HEK293 (cell line): ENCODE data around the gene ZBED1.

Source experiments
- CTCF ChIA-PET: fragments of 350-600 bp; formaldehyde crosslinking; extraction: SDS; loops from one replicate; lab custom pipeline; 2021; ENCODE audit warnings: antibody characterized with exemption; lab: Yijun Ruan, JAX
- POLR2A ChIA-PET: fragments of 300-600 bp; formaldehyde crosslinking; extraction: SDS; loops from one replicate; lab custom pipeline; 2020; ENCODE audit warnings: antibody characterized with exemption, inconsistent platforms; lab: Yijun Ruan, JAX
- H3K27ac ChIP-seq: fragments of 200-500 bp; sonication (Bioruptor generic); 2 replicates; pipeline ENCODE4 v1.5.1; 2014; ENCODE audit warnings: low read depth, low read length, control low read depth, inconsistent platforms; ENCODE audit errors: extremely low read depth
- H3K36me3 ChIP-seq, 2 experiments: fragments of 200-500 bp in 1 of 2; sonication (Bioruptor generic) in 1 of 2; 1 replicate in 1 of 2; 2 replicates in 1 of 2; pipeline ENCODE4 v1.5.1; 2014 to 2017; ENCODE audit warnings: inconsistent platforms in 2 of 2, low read length in 2 of 2; ENCODE audit not compliant: control insufficient read depth in 2 of 2, insufficient read depth in 1 of 2
- H3K4me1 ChIP-seq: fragments of 200-500 bp; sonication (Bioruptor generic); 2 replicates; pipeline ENCODE4 v1.5.1; 2014; ENCODE audit warnings: mild to moderate bottlenecking, low read length, inconsistent platforms; ENCODE audit not compliant: control insufficient read depth, insufficient read depth
- H3K4me3 ChIP-seq: 2 replicates; pipeline ENCODE4 v1.5.1; 2011; ENCODE audit warnings: low read depth, mild to moderate bottlenecking, control low read depth, low read length, moderate library complexity
- H3K9me3 ChIP-seq: fragments of 200-500 bp; sonication (Bioruptor generic); 2 replicates; pipeline ENCODE4 v1.5.1; 2014; ENCODE audit warnings: low read depth, low read length, inconsistent platforms; ENCODE audit not compliant: control insufficient read depth, insufficient read depth
- BCL6B ChIP-seq: fragments of 450-650 bp; formaldehyde crosslinking; IDR thresholded peaks from 2 replicates; pipeline ENCODE4 v1.5.1; 2017; ENCODE audit warnings: missing biosample characterization, missing genetic modification characterization
- EGR2 ChIP-seq: fragments of 450-650 bp; formaldehyde crosslinking; IDR thresholded peaks from 2 replicates; pipeline ENCODE4 v1.5.1; 2016; ENCODE audit warnings: low read depth, missing biosample characterization, missing genetic modification characterization
- ELK4 ChIP-seq: IDR thresholded peaks from 2 replicates; pipeline ENCODE4 v1.6.1; 2011; ENCODE audit warnings: mild to moderate bottlenecking, low read depth, low read length, borderline replicate concordance
- SCRT1 ChIP-seq: fragments of 450-650 bp; formaldehyde crosslinking; IDR thresholded peaks from 2 replicates; pipeline ENCODE4 v1.5.1; 2016; ENCODE audit warnings: missing biosample characterization, missing genetic modification characterization, borderline replicate concordance
- ZBTB49 ChIP-seq: fragments of 450-650 bp; formaldehyde crosslinking; IDR thresholded peaks from 2 replicates; pipeline ENCODE4 v1.5.1; 2016; ENCODE audit warnings: missing biosample characterization, missing genetic modification characterization, low read depth
- ZBTB7A ChIP-seq: fragments of 450-650 bp; formaldehyde crosslinking; IDR thresholded peaks from 2 replicates; pipeline ENCODE4 v1.5.1; 2016; ENCODE audit warnings: low read depth, missing biosample characterization, missing genetic modification characterization
- ZFHX2 ChIP-seq: fragments of 450-650 bp; formaldehyde crosslinking; conservative IDR thresholded peaks from 2 replicates; pipeline ENCODE4 v1.5.1; 2016; ENCODE audit warnings: missing biosample characterization, missing genetic modification characterization
- ZFP37 ChIP-seq: fragments of 450-650 bp; formaldehyde crosslinking; IDR thresholded peaks from 2 replicates; pipeline ENCODE4 v1.5.1; 2016; ENCODE audit warnings: missing biosample characterization, missing genetic modification characterization
- ZFP69B ChIP-seq: fragments of 450-650 bp; formaldehyde crosslinking; IDR thresholded peaks from 2 replicates; pipeline ENCODE4 v1.5.1; 2016; ENCODE audit warnings: missing biosample characterization, missing genetic modification characterization
- ZNF138 ChIP-seq: fragments of 450-650 bp; formaldehyde crosslinking; IDR thresholded peaks from 2 replicates; pipeline ENCODE4 v1.5.1; 2016; ENCODE audit warnings: missing biosample characterization, missing genetic modification characterization, borderline replicate concordance
- ZNF169 ChIP-seq: fragments of 450-650 bp; formaldehyde crosslinking; IDR thresholded peaks from 2 replicates; pipeline ENCODE4 v1.5.1; 2016; ENCODE audit warnings: missing biosample characterization, missing genetic modification characterization
- ZNF174 ChIP-seq: fragments of 450-650 bp; formaldehyde crosslinking; IDR thresholded peaks from 2 replicates; pipeline ENCODE4 v1.5.0; 2017; ENCODE audit warnings: missing biosample characterization, mild to moderate bottlenecking, missing genetic modification characterization
- ZNF366 ChIP-seq: fragments of 450-650 bp; formaldehyde crosslinking; conservative IDR thresholded peaks from 2 replicates; pipeline ENCODE4 v1.5.1; 2016; ENCODE audit warnings: missing biosample characterization, missing genetic modification characterization
- ZNF501 ChIP-seq: fragments of 450-650 bp; formaldehyde crosslinking; IDR thresholded peaks from 2 replicates; pipeline ENCODE4 v1.5.1; 2016; ENCODE audit warnings: missing biosample characterization, missing genetic modification characterization
- ZNF514 ChIP-seq: fragments of 450-650 bp; formaldehyde crosslinking; IDR thresholded peaks from 2 replicates; pipeline ENCODE4 v1.5.1; 2016; ENCODE audit warnings: missing biosample characterization, missing genetic modification characterization
- ZNF521 ChIP-seq: fragments of 450-650 bp; formaldehyde crosslinking; IDR thresholded peaks from 2 replicates; pipeline ENCODE4 v1.5.1; 2017; ENCODE audit warnings: missing biosample characterization, mild to moderate bottlenecking, missing genetic modification characterization
- ZNF555 ChIP-seq: fragments of 450-650 bp; formaldehyde crosslinking; conservative IDR thresholded peaks from 2 replicates; pipeline ENCODE4 v1.5.1; 2017; ENCODE audit warnings: missing biosample characterization, mild to moderate bottlenecking, missing genetic modification characterization, inconsistent platforms
- ZNF571 ChIP-seq: fragments of 450-650 bp; formaldehyde crosslinking; IDR thresholded peaks from 2 replicates; pipeline ENCODE4 v1.5.0; 2017; ENCODE audit warnings: missing biosample characterization, missing genetic modification characterization
- ZNF621 ChIP-seq: fragments of 450-650 bp; formaldehyde crosslinking; IDR thresholded peaks from 2 replicates; pipeline ENCODE4 v1.5.1; 2017; ENCODE audit warnings: missing biosample characterization, missing genetic modification characterization
- ZNF701 ChIP-seq: fragments of 450-650 bp; formaldehyde crosslinking; IDR thresholded peaks from 2 replicates; pipeline ENCODE4 v1.5.1; 2016; ENCODE audit warnings: missing biosample characterization, missing genetic modification characterization
- ZNF707 ChIP-seq: fragments of 450-650 bp; formaldehyde crosslinking; IDR thresholded peaks from 2 replicates; pipeline ENCODE4 v1.5.1; 2016; ENCODE audit warnings: missing biosample characterization, missing genetic modification characterization
- ZSCAN18 ChIP-seq: fragments of 450-650 bp; formaldehyde crosslinking; IDR thresholded peaks from 2 replicates; pipeline ENCODE4 v1.5.1; 2016; ENCODE audit warnings: missing biosample characterization, missing genetic modification characterization
- ZXDB ChIP-seq: fragments of 450-650 bp; formaldehyde crosslinking; IDR thresholded peaks from 2 replicates; pipeline ENCODE4 v1.5.1; 2016; ENCODE audit warnings: missing biosample characterization, missing genetic modification characterization

The ZBED1 gene

GRCh38 chrX:2489446-2490445 is 11.0 kb downstream of the ZBED1 start:
- no peaks in the 10 kb centered on the region for H3K4me1 ChIP-seq
- no peak overlapping the region for H3K4me3 ChIP-seq
- no peaks in the 10 kb centered on the region for H3K9me3 ChIP-seq
- TF ChIP-seq ZNF138 (tag by site-specific recombination) (no peak), ZNF701 (tag by site-specific recombination) (no peak), ZNF521 (no peak), ZSCAN18 (tag by site-specific recombination) (no peak), ZNF707 (tag by site-specific recombination) (no peak), SCRT1 (tag by site-specific recombination) (no peak), ZFP69B (no peak), ZNF555 (no peak), ZNF169 (tag by site-specific recombination) (no peak), ZFP37 (tag by site-specific recombination) (no peak), BCL6B (tag by site-specific recombination) (no peak), ZBTB7A (tag by site-specific recombination) (no peak)
- no peak overlapping the region for H3K27ac ChIP-seq
- CTCF ChIA-PET: no interaction called here
- H3K36me3 ChIP-seq: peaks cover 30 to 47% of the 10 kb centered on the region in 2 experiments
- POLR2A ChIA-PET: no interaction called here

- Histone ChIP-seq H3K9me3 (no peaks in the 10 kb centered on the region), H3K27ac (no peak overlapping the region), H3K36me3 (peaks cover 30 to 51% of the 10 kb centered on the region in 2 experiments), H3K4me1 (no peaks in the 10 kb centered on the region), H3K4me3 (no peak overlapping the region)
- CTCF ChIA-PET: no interaction called here
- TF ChIP-seq ELK4 (no peak), EGR2 (tag by site-specific recombination) (no peak), ZNF501 (tag by site-specific recombination) (no peak), ZNF621 (tag by site-specific recombination) (no peak)
- POLR2A ChIA-PET: no interaction called here
These were observed 12.0 kb downstream of the ZBED1 start for GRCh38 chrX:2488621-2489285.

- no peak overlapping the region for H3K4me3 ChIP-seq
- no peak for TF ChIP-seq ZBTB49 (tag by site-specific recombination)
- TF ChIP-seq ZNF571 (tag by site-specific recombination): no peak
- no peak for TF ChIP-seq ZNF174
- no peak for TF ChIP-seq ZXDB (tag by site-specific recombination)
- no peak for TF ChIP-seq ZFHX2
- no peak for TF ChIP-seq ZNF366 (tag by site-specific recombination)
- no peak for TF ChIP-seq ZNF514 (tag by site-specific recombination)
These were observed 13.4 kb downstream of the ZBED1 start for GRCh38 chrX:2487366-2487765.

More at GRCh38 chrX:2487366-2487765, 13.4 kb downstream of the ZBED1 start:
- Histone ChIP-seq H3K9me3 (no peaks in the 10 kb centered on the region), H3K4me1 (no peaks in the 10 kb centered on the region), H3K27ac (no peak overlapping the region), H3K36me3 (peaks cover 27 to 51% of the 10 kb centered on the region in 2 experiments)
- ChIA-PET CTCF (no interaction called here), POLR2A (no interaction called here)
